ENCODE measurements around the gene SERINC5. TPM values are rescaled to one million over a fixed set of nuclear protein-coding genes. Genes with fewer than 3 reads are reported as not detected.

The SERINC5 gene
- total RNA-seq, 1 experiment from 2014 or later, result 70.6 TPM

DNA sequence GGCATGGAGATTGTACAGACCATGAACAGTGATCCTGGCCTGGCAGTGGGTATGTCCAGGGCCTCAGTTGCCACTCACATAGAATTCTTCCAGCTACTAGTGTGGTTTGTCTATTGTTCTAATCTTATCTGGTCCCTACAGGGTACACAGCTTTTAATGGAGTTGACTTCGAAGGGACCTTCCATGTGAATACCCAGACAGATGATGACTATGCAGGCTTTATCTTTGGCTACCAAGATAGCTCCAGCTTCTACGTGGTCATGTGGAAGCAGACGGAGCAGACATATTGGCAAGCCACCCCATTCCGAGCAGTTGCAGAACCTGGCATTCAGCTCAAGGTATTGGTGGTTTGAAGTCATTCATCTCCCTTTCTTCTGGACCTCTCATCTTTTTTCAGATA lies 176.9 kb downstream of the SERINC5 start:
- CTCF ChIA-PET, result no interaction called here
- ATAC-seq (no peak), DNase-seq (ENCODE audit: low read depth, low spot score) (no peak)
- Histone ChIP-seq H3K27ac (ENCODE audit: low read length) (no peak overlapping the region), H3K36me3 (ENCODE audit: control insufficient read depth, insufficient read depth, low read length) (no peaks in the 10 kb centered on the region), H3K9me3 (ENCODE audit: control insufficient read depth, insufficient read depth, low read depth, low read length) (no peaks in the 10 kb centered on the region), H3K4me1 (ENCODE audit: control insufficient read depth, insufficient read depth, low read length) (no peaks in the 10 kb centered on the region), H3K27me3 (ENCODE audit: control insufficient read depth, insufficient read depth, low read length) (no peaks in the 10 kb centered on the region), H3K4me3 (ENCODE audit: low read depth in 2 of 2, low read length in 2 of 2) (no peak overlapping the region)
- in situ Hi-C loops (cut with HindIII; ENCODE audit: low pct_unique_long_range_greater_than_20kb, low sequenced_read_pairs) (no loop called here), intact Hi-C loops (cut with micrococcal nuclease; ENCODE audit: unreplicated experiment) (no loop called here)
- POLR2A ChIA-PET, result no interaction called here
- no peak for TF ChIP-seq POLR2AphosphoS5 (IDR thresholded peaks at IDR 0.05; ENCODE audit: low read depth, low read length)
- TF ChIP-seq, protein P1, sequence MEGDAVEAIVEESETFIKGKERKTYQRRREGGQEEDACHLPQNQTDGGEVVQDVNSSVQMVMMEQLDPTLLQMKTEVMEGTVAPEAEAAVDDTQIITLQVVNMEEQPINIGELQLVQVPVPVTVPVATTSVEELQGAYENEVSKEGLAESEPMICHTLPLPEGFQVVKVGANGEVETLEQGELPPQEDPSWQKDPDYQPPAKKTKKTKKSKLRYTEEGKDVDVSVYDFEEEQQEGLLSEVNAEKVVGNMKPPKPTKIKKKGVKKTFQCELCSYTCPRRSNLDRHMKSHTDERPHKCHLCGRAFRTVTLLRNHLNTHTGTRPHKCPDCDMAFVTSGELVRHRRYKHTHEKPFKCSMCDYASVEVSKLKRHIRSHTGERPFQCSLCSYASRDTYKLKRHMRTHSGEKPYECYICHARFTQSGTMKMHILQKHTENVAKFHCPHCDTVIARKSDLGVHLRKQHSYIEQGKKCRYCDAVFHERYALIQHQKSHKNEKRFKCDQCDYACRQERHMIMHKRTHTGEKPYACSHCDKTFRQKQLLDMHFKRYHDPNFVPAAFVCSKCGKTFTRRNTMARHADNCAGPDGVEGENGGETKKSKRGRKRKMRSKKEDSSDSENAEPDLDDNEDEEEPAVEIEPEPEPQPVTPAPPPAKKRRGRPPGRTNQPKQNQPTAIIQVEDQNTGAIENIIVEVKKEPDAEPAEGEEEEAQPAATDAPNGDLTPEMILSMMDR (IDR thresholded peaks at IDR 0.05), result no peak
- TF ChIP-seq SIN3A (IDR thresholded peaks at IDR 0.05; ENCODE audit: borderline replicate concordance, insufficient read depth, low read depth, low read length), result no peak
- no peak for TF ChIP-seq TCF7L2 (IDR thresholded peaks at IDR 0.05; ENCODE audit: low read depth, low read length)
- TF ChIP-seq, protein P2, sequence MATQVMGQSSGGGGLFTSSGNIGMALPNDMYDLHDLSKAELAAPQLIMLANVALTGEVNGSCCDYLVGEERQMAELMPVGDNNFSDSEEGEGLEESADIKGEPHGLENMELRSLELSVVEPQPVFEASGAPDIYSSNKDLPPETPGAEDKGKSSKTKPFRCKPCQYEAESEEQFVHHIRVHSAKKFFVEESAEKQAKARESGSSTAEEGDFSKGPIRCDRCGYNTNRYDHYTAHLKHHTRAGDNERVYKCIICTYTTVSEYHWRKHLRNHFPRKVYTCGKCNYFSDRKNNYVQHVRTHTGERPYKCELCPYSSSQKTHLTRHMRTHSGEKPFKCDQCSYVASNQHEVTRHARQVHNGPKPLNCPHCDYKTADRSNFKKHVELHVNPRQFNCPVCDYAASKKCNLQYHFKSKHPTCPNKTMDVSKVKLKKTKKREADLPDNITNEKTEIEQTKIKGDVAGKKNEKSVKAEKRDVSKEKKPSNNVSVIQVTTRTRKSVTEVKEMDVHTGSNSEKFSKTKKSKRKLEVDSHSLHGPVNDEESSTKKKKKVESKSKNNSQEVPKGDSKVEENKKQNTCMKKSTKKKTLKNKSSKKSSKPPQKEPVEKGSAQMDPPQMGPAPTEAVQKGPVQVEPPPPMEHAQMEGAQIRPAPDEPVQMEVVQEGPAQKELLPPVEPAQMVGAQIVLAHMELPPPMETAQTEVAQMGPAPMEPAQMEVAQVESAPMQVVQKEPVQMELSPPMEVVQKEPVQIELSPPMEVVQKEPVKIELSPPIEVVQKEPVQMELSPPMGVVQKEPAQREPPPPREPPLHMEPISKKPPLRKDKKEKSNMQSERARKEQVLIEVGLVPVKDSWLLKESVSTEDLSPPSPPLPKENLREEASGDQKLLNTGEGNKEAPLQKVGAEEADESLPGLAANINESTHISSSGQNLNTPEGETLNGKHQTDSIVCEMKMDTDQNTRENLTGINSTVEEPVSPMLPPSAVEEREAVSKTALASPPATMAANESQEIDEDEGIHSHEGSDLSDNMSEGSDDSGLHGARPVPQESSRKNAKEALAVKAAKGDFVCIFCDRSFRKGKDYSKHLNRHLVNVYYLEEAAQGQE (IDR thresholded peaks at IDR 0.05; ENCODE audit: insufficient read depth in 1 of 2, low read depth in 2 of 2, low read length in 1 of 2), result no peak
- BruUV-seq (replicated peaks), result no TSS peak

DNA sequence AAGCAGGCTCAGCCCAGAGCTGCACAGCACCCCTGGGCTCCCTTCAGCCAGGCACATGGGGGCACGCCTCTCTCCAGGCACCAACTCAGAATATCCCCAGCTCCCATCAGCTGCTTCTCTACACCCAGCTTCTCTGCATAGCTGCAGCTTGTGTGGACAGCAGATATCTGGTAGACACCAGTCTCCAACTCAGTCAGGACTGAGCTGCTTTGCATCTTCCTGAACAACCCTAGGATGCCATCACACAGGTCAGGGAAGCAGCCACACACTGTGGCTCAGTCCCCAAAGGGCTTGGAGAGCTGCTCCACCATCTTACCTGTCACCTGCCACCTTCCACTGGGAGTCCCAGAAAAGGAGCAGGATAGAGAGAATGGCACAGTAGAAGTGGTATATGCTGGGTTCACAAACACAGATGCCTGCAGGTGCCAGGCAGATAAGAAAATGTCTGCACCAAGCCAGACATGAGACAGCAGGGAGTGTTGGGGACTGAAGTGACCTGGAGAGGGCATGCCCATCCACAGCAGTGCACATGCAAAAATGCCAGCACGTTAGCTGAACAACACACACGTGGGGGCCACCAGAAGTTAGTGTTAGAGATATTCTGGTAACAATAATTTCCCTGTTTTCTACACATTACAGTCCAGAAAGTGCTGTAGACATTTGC lies 178.7 kb downstream of the SERINC5 start:
- H3K27me3 ChIP-seq (ENCODE audit: control insufficient read depth, insufficient read depth, low read length), result no peaks in the 10 kb centered on the region
- DNase-seq (ENCODE audit: low read depth, low spot score) (no peak), ATAC-seq (no peak)
- intact Hi-C loops (cut with micrococcal nuclease; ENCODE audit: unreplicated experiment), result no loop called here
- POLR2A ChIA-PET, result no interaction called here
- BruUV-seq (replicated peaks), result no TSS peak
- no peak for TF ChIP-seq TCF7L2 (IDR thresholded peaks at IDR 0.05; ENCODE audit: low read depth, low read length)
- TF ChIP-seq, protein P2 (IDR thresholded peaks at IDR 0.05; ENCODE audit: insufficient read depth in 1 of 2, low read depth in 2 of 2, low read length in 1 of 2), result no peak
- no peak for TF ChIP-seq SIN3A (IDR thresholded peaks at IDR 0.05; ENCODE audit: borderline replicate concordance, insufficient read depth, low read depth, low read length)
- no peak for TF ChIP-seq POLR2AphosphoS5 (IDR thresholded peaks at IDR 0.05; ENCODE audit: low read depth, low read length)
- TF ChIP-seq, protein P1 (IDR thresholded peaks at IDR 0.05), result no peak
- no peak overlapping the region for H3K4me3 ChIP-seq (ENCODE audit: low read depth in 2 of 2, low read length in 2 of 2)
- no peaks in the 10 kb centered on the region for H3K4me1 ChIP-seq (ENCODE audit: control insufficient read depth, insufficient read depth, low read length)
- no peaks in the 10 kb centered on the region for H3K9me3 ChIP-seq (ENCODE audit: control insufficient read depth, insufficient read depth, low read depth, low read length)
- H3K36me3 ChIP-seq (ENCODE audit: control insufficient read depth, insufficient read depth, low read length), result no peaks in the 10 kb centered on the region
- no peak overlapping the region for H3K27ac ChIP-seq (ENCODE audit: low read length)
- CTCF ChIA-PET, result interaction anchor here (0.6 kb wide), 1 partner anchor 258 kb away, joined by 3 read pairs; no protein-coding TSS in a partner anchor
- in situ Hi-C loops (cut with HindIII; ENCODE audit: low pct_unique_long_range_greater_than_20kb, low sequenced_read_pairs), result no loop called here

All from Panc1 (cell line).